ENCODE results near the gene KLHL1.

DNA sequence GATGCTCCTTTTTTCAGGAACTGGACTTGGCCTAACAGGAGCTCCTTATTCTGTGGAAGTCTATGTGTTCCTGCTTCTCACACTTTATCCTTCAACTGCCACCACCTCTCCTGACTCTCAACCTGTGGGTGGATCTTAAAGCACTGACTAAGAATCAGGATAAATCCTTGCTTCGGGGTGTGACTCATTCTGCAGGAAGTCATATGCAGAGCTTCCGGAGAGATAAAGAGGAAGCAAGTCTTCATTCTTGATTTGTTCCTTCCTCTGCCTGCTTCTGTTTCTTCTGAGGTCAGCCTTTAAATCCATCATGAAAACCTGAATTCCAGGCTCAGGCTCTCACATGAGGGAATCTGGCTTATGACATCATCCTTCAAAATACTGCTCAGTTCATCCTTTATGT, 137.7 kb downstream of the KLHL1 start:
- TF ChIP-seq, protein P1, sequence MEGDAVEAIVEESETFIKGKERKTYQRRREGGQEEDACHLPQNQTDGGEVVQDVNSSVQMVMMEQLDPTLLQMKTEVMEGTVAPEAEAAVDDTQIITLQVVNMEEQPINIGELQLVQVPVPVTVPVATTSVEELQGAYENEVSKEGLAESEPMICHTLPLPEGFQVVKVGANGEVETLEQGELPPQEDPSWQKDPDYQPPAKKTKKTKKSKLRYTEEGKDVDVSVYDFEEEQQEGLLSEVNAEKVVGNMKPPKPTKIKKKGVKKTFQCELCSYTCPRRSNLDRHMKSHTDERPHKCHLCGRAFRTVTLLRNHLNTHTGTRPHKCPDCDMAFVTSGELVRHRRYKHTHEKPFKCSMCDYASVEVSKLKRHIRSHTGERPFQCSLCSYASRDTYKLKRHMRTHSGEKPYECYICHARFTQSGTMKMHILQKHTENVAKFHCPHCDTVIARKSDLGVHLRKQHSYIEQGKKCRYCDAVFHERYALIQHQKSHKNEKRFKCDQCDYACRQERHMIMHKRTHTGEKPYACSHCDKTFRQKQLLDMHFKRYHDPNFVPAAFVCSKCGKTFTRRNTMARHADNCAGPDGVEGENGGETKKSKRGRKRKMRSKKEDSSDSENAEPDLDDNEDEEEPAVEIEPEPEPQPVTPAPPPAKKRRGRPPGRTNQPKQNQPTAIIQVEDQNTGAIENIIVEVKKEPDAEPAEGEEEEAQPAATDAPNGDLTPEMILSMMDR (IDR thresholded peaks at IDR 0.05), result no peak
- TF ChIP-seq POLR2AphosphoS5 (IDR thresholded peaks at IDR 0.05), result no peak
